Amniotic epithelial cell (primary cell): ENCODE results near the gene TTLL6.

Experiments used
- DNase-seq: peaks from one replicate; pipeline ENCODE4 v3.0.0-alpha.2; 2010; ENCODE audit warnings: low read depth

TTLL6 gene

GRCh38 chr17:48737330-48738043, 79.5 kb downstream of the TTLL6 start:
- no peak for DNase-seq

- DNase-seq: no peak
These were observed 82.0 kb downstream of the TTLL6 start for GRCh38 chr17:48735062-48735351.

GRCh38 chr17:48734333-48735061, 82.5 kb downstream of the TTLL6 start:
- DNase-seq: no peak

GRCh38 chr17:48733632-48734328, 83.2 kb downstream of the TTLL6 start:
- DNase-seq: no peak

- DNase-seq: no peak
These were observed 84.1 kb downstream of the TTLL6 start for GRCh38 chr17:48732688-48733629.

GRCh38 chr17:48731355-48731754, 85.7 kb downstream of the TTLL6 start:
- DNase-seq: no peak

GRCh38 chr17:48730240-48730550, 86.8 kb downstream of the TTLL6 start:
- no peak for DNase-seq

GRCh38 chr17:48729335-48730239, 87.4 kb downstream of the TTLL6 start:
- DNase-seq: no peak

GRCh38 chr17:48728232-48729231, 88.5 kb downstream of the TTLL6 start, which contains the start of gene HOXB13:
Gene HOXB13, minus strand, starts transcription at chr17:48728750. Its CDS starts 157 bp downstream, at chr17:48728593.
- peak; percentile 16 for DNase-seq

- DNase-seq: no peak
These were observed 89.4 kb downstream of the TTLL6 start for GRCh38 chr17:48727415-48728175.

GRCh38 chr17:48726916-48727286, 90.1 kb downstream of the TTLL6 start:
- no peak for DNase-seq

- no peak for DNase-seq
These were observed 90.7 kb downstream of the TTLL6 start for GRCh38 chr17:48726114-48726915.

- no peak for DNase-seq
These were observed 91.6 kb downstream of the TTLL6 start for GRCh38 chr17:48725288-48726064.

GRCh38 chr17:48725004-48725287, 92.1 kb downstream of the TTLL6 start:
- DNase-seq: no peak

GRCh38 chr17:48724251-48725003, 92.6 kb downstream of the TTLL6 start:
- DNase-seq: peak; percentile 67

- no peak for DNase-seq
These were observed 93.4 kb downstream of the TTLL6 start for GRCh38 chr17:48723423-48724250.
